Adrenal gland (tissue), 12 donors: ENCODE results near the gene ATP8B3. TPM values are rescaled to one million over a fixed set of nuclear protein-coding genes. Genes with fewer than 3 reads are reported as not detected.

Experiments used
- DNase-seq, 7 donors: peaks; one replicate each; pipeline ENCODE4 v3.0.0-alpha.2; 2019 to 2020
- H3K27ac ChIP-seq, 5 donors: fragments of 200-600 bp; sonication (generic) in 4 of 5; 1 replicate in 3 of 5; 2 replicates in 2 of 5; pipeline versions ENCODE4 v1.5.1 to v1.8.0; 2016 to 2020; ENCODE audit warnings: mild to moderate bottlenecking in 1 of 5
- H3K27me3 ChIP-seq: fragments of 200-600 bp; 2 replicates; pipeline ENCODE4 v1.8.0; 2021
- H3K36me3 ChIP-seq, 2 donors: fragments of 200-600 bp; replicated peaks in 1 of 2; 1 replicate in 1 of 2; 2 replicates in 1 of 2; pipeline versions ENCODE4 v1.5.1 to v1.8.0; 2018 to 2022
- H3K4me1 ChIP-seq, 2 donors: fragments of 200-600 bp; replicated peaks in 1 of 2; 1 replicate in 1 of 2; 2 replicates in 1 of 2; pipeline versions ENCODE4 v1.5.1 to v1.8.0; 2018 to 2021
- H3K4me3 ChIP-seq, 4 donors: fragments of 200-600 bp; sonication (generic) in 3 of 4; one replicate each; pipeline ENCODE4 v1.5.1; 2016 to 2018
- H3K9me3 ChIP-seq, 3 donors: fragments of 200-600 bp; sonication (generic) in 1 of 3; replicated peaks in 1 of 3; 1 replicate in 2 of 3; 2 replicates in 1 of 3; pipeline versions ENCODE4 v1.5.1 to v1.8.0; 2016 to 2021
- CTCF ChIP-seq, 6 experiments: fragments of 450-650 bp in 4 of 6; fragments of 200-600 bp in 2 of 6; sonication (generic) in 1 of 6; IDR thresholded peaks; 1 replicate in 5 of 6; 2 replicates in 1 of 6; pipeline versions ENCODE4 v1.5.1 to v1.8.0; 2016 to 2021; ENCODE audit warnings: antibody characterized with exemption in 6 of 6, mild to moderate bottlenecking in 2 of 6, moderate library complexity in 1 of 6
- POLR2A ChIP-seq, 2 donors: fragments of 450-650 bp; IDR thresholded peaks; one replicate each; pipeline ENCODE4 v1.6.1; 2017; ENCODE audit warnings: antibody characterized with exemption in 2 of 2, mild to moderate bottlenecking in 2 of 2, moderate library complexity in 1 of 2
- WGBS, 4 donors: extraction: QIAGEN DNeasy Blood & Tissue Kit in 2 of 4; methylation state at CpG; one replicate each; pipeline versions ENCODE4 v1.1.5 to v1.1.7; 2013 to 2017; 5-methylcytosine and 5-hydroxymethylcytosine counted together
- intact Hi-C, 2 donors: fragments of 100-400 bp; cut with DNase I; formaldehyde crosslinking; loops; one replicate each; pipeline versions ENCODE4 v1.14.1 to v1.15.0; 2022 to 2023
- polyA plus RNA-seq, 3 donors: library from polyadenylated mRNA; stranded (reverse); fragments of 200-250 nt in 2 of 3; fragments of 350-450 nt in 1 of 3; fragmentation: Illumina TruSeq in 1 of 3; extraction: RNeasy Lipid Tissue Mini Kit (QIAGEN cat#74804) in 1 of 3; gene quantifications; one replicate each; pipeline ENCODE4 v1.2.3, GENCODE V29; 2013 to 2014
- total RNA-seq, 9 donors: library from RNA; depleted of rRNA in 4 of 9; stranded (reverse); fragments of >200 nt in 4 of 9; fragments of 120-200 nt in 1 of 9; fragmentation: NEBNext Ultra II Directional in 1 of 9; extraction: Animal tissue kit (Norgen Biotek cat#: 25700) in 1 of 9; gene quantifications; one replicate each; pipeline versions ENCODE4 v1.1.0 to v1.2.4, GENCODE V29; 2013 to 2023
- donor health status: healthy with polysubstance abuse.
- donor health status: Bipolar disorder and iron deficiency.
- donor health status: DM: yes; HTN: yes; CAD: no.
- donor health status: DM: no; HTN: no; CAD: no.
- donor health status: DM: no; HTN: no; CAD: no.
- donor health status: DM: yes; HTN: yes; CAD: no.

The ATP8B3 gene
- total and polyA plus RNA-seq, 12 donors: 0.26 to 15.1 (median 4.4) TPM

GRCh38 chr19:1783354-1783753 is 28.7 kb downstream of the ATP8B3 start:
- intact Hi-C loops: no loop called here
- Histone ChIP-seq H3K27ac (no peak overlapping the region), H3K9me3 (peaks cover 0 to 6% (median 0%) of the 10 kb centered on the region in 3 donors), H3K27me3 (peaks cover 32% of the 10 kb centered on the region), H3K4me3 (no peak overlapping the region), H3K36me3 (no peaks in the 10 kb centered on the region), H3K4me1 (no peaks in the 10 kb centered on the region)
- WGBS, 4 donors: 85 to 89% (median 86%) methylated on average over 4 of the region's 4 CpGs
- DNase-seq: no peak
- no peak for TF ChIP-seq POLR2A (IDR thresholded peaks at IDR 0.05)
- TF ChIP-seq CTCF (IDR thresholded peaks at IDR 0.05): no peak

GRCh38 chr19:1782521-1782920 is 29.6 kb downstream of the ATP8B3 start:
- peaks cover 0 to 6% (median 0%) of the 10 kb centered on the region in 3 donors for H3K9me3 ChIP-seq
- no peak for DNase-seq
- no peaks in the 10 kb centered on the region for H3K36me3 ChIP-seq
- no peak overlapping the region for H3K4me3 ChIP-seq
- H3K27ac ChIP-seq: no peak overlapping the region
- H3K27me3 ChIP-seq: peaks cover 31% of the 10 kb centered on the region
- no peak for TF ChIP-seq CTCF (IDR thresholded peaks at IDR 0.05)
- no peaks in the 10 kb centered on the region for H3K4me1 ChIP-seq
- WGBS, 4 donors: 69 to 80% (median 76%) methylated on average over 4 to 7 of the region's 7 CpGs
- intact Hi-C loops: no loop called here

GRCh38 chr19:1780272-1780958 is 31.7 kb downstream of the ATP8B3 start:
- TF ChIP-seq CTCF (IDR thresholded peaks at IDR 0.05) (no peak), POLR2A (IDR thresholded peaks at IDR 0.05) (no peak)
- Histone ChIP-seq H3K4me1 (no peaks in the 10 kb centered on the region), H3K9me3 (peaks cover 0 to 6% (median 0%) of the 10 kb centered on the region in 3 donors), H3K27ac (no peak overlapping the region), H3K27me3 (peaks cover 50% of the 10 kb centered on the region), H3K36me3 (no peaks in the 10 kb centered on the region), H3K4me3 (no peak overlapping the region)
- 32 to 61% (median 41%) methylated on average over 6 to 14 of the region's 14 CpGs for WGBS, 4 donors
- no peak for DNase-seq
- intact Hi-C loops: no loop called here

GRCh38 chr19:1779574-1779973 is 32.5 kb downstream of the ATP8B3 start:
- intact Hi-C loops: no loop called here
- Histone ChIP-seq H3K36me3 (no peaks in the 10 kb centered on the region), H3K4me1 (no peaks in the 10 kb centered on the region), H3K4me3 (no peak overlapping the region), H3K27me3 (peaks cover 55% of the 10 kb centered on the region), H3K9me3 (peaks cover 0 to 6% (median 0%) of the 10 kb centered on the region in 3 donors), H3K27ac (no peak overlapping the region)
- no peak for DNase-seq
- TF ChIP-seq CTCF (IDR thresholded peaks at IDR 0.05) (no peak), POLR2A (IDR thresholded peaks at IDR 0.05) (no peak)
- WGBS, 4 donors: 24 to 33% (median 28%) methylated on average over 15 to 16 of the region's 16 CpGs
